GM12874 (cell line): ENCODE data around the gene ABI3BP.

ENCODE experiments used
- CTCF ChIP-seq: IDR thresholded peaks from 2 replicates; pipeline ENCODE4 v1.5.1; 2011; ENCODE audit warnings: low read depth, mild to moderate bottlenecking, control low read depth, low read length, moderate library complexity; ENCODE audit not compliant: insufficient read depth

ABI3BP gene

GRCh38 chr3:100782348-100782747 is 210.9 kb downstream of the ABI3BP start:
- no peak for TF ChIP-seq CTCF

GRCh38 chr3:100781301-100781700 is 211.9 kb downstream of the ABI3BP start:
- no peak for TF ChIP-seq CTCF

GRCh38 chr3:100780071-100780622 is 213.1 kb downstream of the ABI3BP start:
- TF ChIP-seq CTCF: no peak

- TF ChIP-seq CTCF: no peak
These were observed 213.7 kb downstream of the ABI3BP start for GRCh38 chr3:100779480-100779879.

GRCh38 chr3:100777271-100777670 is 215.9 kb downstream of the ABI3BP start:
- no peak for TF ChIP-seq CTCF

- 0 out of 2 replicates have a peak, but pooled peaks have one; percentile 26 for TF ChIP-seq CTCF
These were observed 216.5 kb downstream of the ABI3BP start for GRCh38 chr3:100776746-100777145.

- no peak for TF ChIP-seq CTCF
These were observed 217.0 kb downstream of the ABI3BP start for GRCh38 chr3:100776097-100776729.
